ENCODE results near the gene CBLB.

CBLB gene

GRCh38 chr3:105868742-105869530 is at the start of gene CBLB:
Gene CBLB (minus strand): TSS chr3:105869012. CDS start chr3:105867577, 1,435 bp downstream.
- DNase-seq (ENCODE audit: low read depth in 3 of 3), result peak; percentile 65 to 80 (median 70)

- DNase-seq (ENCODE audit: low read depth in 3 of 3), result no peak
Observed at GRCh38 chr3:105916767-105917166, 48.0 kb upstream of the CBLB start.

- DNase-seq (ENCODE audit: low read depth in 3 of 3), result no peak
Observed at GRCh38 chr3:105915524-105915923, 46.7 kb upstream of the CBLB start.

- no peak for DNase-seq (ENCODE audit: low read depth in 3 of 3)
Observed at GRCh38 chr3:105913616-105914015, 44.8 kb upstream of the CBLB start.

- no peak for DNase-seq (ENCODE audit: low read depth in 3 of 3)
Observed at GRCh38 chr3:105912891-105913290, 44.1 kb upstream of the CBLB start.

- DNase-seq (ENCODE audit: low read depth in 3 of 3), result no peak
Observed at GRCh38 chr3:105911496-105911895, 42.7 kb upstream of the CBLB start.

GRCh38 chr3:105907777-105908176 is 39.0 kb upstream of the CBLB start:
- no peak for DNase-seq (ENCODE audit: low read depth in 3 of 3)

- DNase-seq (ENCODE audit: low read depth in 3 of 3), result no peak
Observed at GRCh38 chr3:105906836-105907235, 38.0 kb upstream of the CBLB start.

- DNase-seq (ENCODE audit: low read depth in 3 of 3), result no peak
Observed at GRCh38 chr3:105906345-105906744, 37.5 kb upstream of the CBLB start.

GRCh38 chr3:105905328-105905727 is 36.5 kb upstream of the CBLB start:
- DNase-seq (ENCODE audit: low read depth in 3 of 3), result no peak

- DNase-seq (ENCODE audit: low read depth in 3 of 3), result no peak
Observed at GRCh38 chr3:105904678-105905284, 36.0 kb upstream of the CBLB start.

- no peak for DNase-seq (ENCODE audit: low read depth in 3 of 3)
Observed at GRCh38 chr3:105904251-105904650, 35.4 kb upstream of the CBLB start.

- no peak for DNase-seq (ENCODE audit: low read depth in 3 of 3)
Observed at GRCh38 chr3:105899516-105899915, 30.7 kb upstream of the CBLB start.

- no peak for DNase-seq (ENCODE audit: low read depth in 3 of 3)
Observed at GRCh38 chr3:105891101-105891500, 22.3 kb upstream of the CBLB start.

- DNase-seq (ENCODE audit: low read depth in 3 of 3), result no peak
Observed at GRCh38 chr3:105888621-105889579, 20.1 kb upstream of the CBLB start.

- no peak for DNase-seq (ENCODE audit: low read depth in 3 of 3)
Observed at GRCh38 chr3:105885256-105885655, 16.4 kb upstream of the CBLB start.

- no peak for DNase-seq (ENCODE audit: low read depth in 3 of 3)
Observed at GRCh38 chr3:105883798-105884377, 15.1 kb upstream of the CBLB start.

GRCh38 chr3:105880681-105881290 is 12.0 kb upstream of the CBLB start:
- DNase-seq (ENCODE audit: low read depth in 3 of 3), result no peak

- DNase-seq (ENCODE audit: low read depth in 3 of 3), result no peak
Observed at GRCh38 chr3:105878061-105878460, 9.2 kb upstream of the CBLB start.

GRCh38 chr3:105877336-105877910 is 8.6 kb upstream of the CBLB start:
- DNase-seq (ENCODE audit: low read depth in 3 of 3), result no peak

- DNase-seq (ENCODE audit: low read depth in 3 of 3), result no peak
Observed at GRCh38 chr3:105876780-105877327, 8.0 kb upstream of the CBLB start.

All from stimulated activated CD4-positive, alpha-beta T cell treated with anti-CD3 and anti-CD28 coated beads, TNF-alpha, amount 100 ng/mL, for 24 hours (primary cell).